Neuronal stem cell (in vitro differentiated cells): Measurements from ENCODE around the gene SPATA1.
"Not testable (repeated sequence)": the region's sequence is repeated elsewhere in the genome, so short reads cannot be mapped to it uniquely, and the experiment has no call there.

Experiments used
- DNase-seq: peaks from one replicate; pipeline ENCODE4 v3.0.0-alpha.2; 2013; ENCODE audit warnings: low spot score
- H2AFZ ChIP-seq: one replicate; pipeline ENCODE4 v1.6.1; 2013; ENCODE audit warnings: mild to moderate bottlenecking, low read length, inconsistent platforms
- H2AK5ac ChIP-seq: 2 replicates; pipeline ENCODE4 v1.6.1; 2013; ENCODE audit warnings: low read depth, mild to moderate bottlenecking, inconsistent platforms, low read length, moderate library complexity, mixed read lengths
- H2BK120ac ChIP-seq: 2 replicates; pipeline ENCODE4 v1.6.1; 2013; ENCODE audit warnings: low read depth, mild to moderate bottlenecking, inconsistent platforms, low read length, moderate library complexity, mixed read lengths
- H2BK12ac ChIP-seq: one replicate; pipeline ENCODE4 v1.6.1; 2013; ENCODE audit warnings: low read length, inconsistent platforms
- H2BK15ac ChIP-seq: 2 replicates; pipeline ENCODE4 v1.6.1; 2013; ENCODE audit warnings: mild to moderate bottlenecking, low read length, inconsistent platforms, mixed read lengths
- H2BK5ac ChIP-seq: one replicate; pipeline ENCODE4 v1.6.1; 2013; ENCODE audit warnings: inconsistent platforms, mild to moderate bottlenecking, low read length, moderate library complexity
- H3K14ac ChIP-seq: one replicate; pipeline ENCODE4 v1.6.1; 2013; ENCODE audit warnings: low read length, inconsistent platforms
- H3K18ac ChIP-seq: 2 replicates; pipeline ENCODE4 v1.6.1; 2013; ENCODE audit warnings: low read length, inconsistent platforms
- H3K23ac ChIP-seq: 2 replicates; pipeline ENCODE4 v1.6.1; 2013; ENCODE audit warnings: low read depth, mild to moderate bottlenecking, mixed read lengths, low read length, inconsistent platforms; ENCODE audit not compliant: poor library complexity
- H3K27ac ChIP-seq: replicated peaks from 3 replicates; pipeline ENCODE4 v1.5.1; 2013; ENCODE audit warnings: low read length, inconsistent platforms
- H3K27me3 ChIP-seq, 3 experiments: 2 replicates each; pipeline ENCODE4 v1.6.1; 2013; ENCODE audit warnings: low read length in 3 of 3, mild to moderate bottlenecking in 2 of 3, inconsistent platforms in 1 of 3, low read depth in 1 of 3, mixed read lengths in 1 of 3, moderate library complexity in 1 of 3; ENCODE audit not compliant: control insufficient read depth in 3 of 3, insufficient read depth in 3 of 3
- H3K36me3 ChIP-seq, 2 donors: replicated peaks in 1 of 2; 2 replicates each; pipeline ENCODE4 v1.6.1; 2013; ENCODE audit warnings: low read length in 2 of 2; ENCODE audit not compliant: control insufficient read depth in 2 of 2, insufficient read depth in 2 of 2
- H3K4ac ChIP-seq: 2 replicates; pipeline ENCODE4 v1.6.1; 2013; ENCODE audit warnings: inconsistent platforms, mild to moderate bottlenecking, low read length, moderate library complexity
- H3K4me1 ChIP-seq, 2 donors: 1 replicate in 1 of 2; 2 replicates in 1 of 2; pipeline ENCODE4 v1.6.1; 2013; ENCODE audit warnings: low read length in 2 of 2, low read depth in 1 of 2; ENCODE audit not compliant: control insufficient read depth in 2 of 2, insufficient read depth in 1 of 2
- H3K4me2 ChIP-seq: one replicate; pipeline ENCODE4 v1.6.1; 2013; ENCODE audit warnings: mild to moderate bottlenecking, low read length, inconsistent platforms; ENCODE audit not compliant: insufficient read depth, poor library complexity, severe bottlenecking
- H3K4me3 ChIP-seq, 2 donors: 2 replicates each; pipeline ENCODE4 v1.5.1; 2013; ENCODE audit warnings: low read length in 2 of 2, mild to moderate bottlenecking in 2 of 2, inconsistent platforms in 1 of 2, moderate library complexity in 1 of 2
- H3K79me1 ChIP-seq: one replicate; pipeline ENCODE4 v1.6.1; 2013; ENCODE audit warnings: low read depth, mild to moderate bottlenecking, inconsistent platforms, low read length, moderate library complexity
- H3K9ac ChIP-seq: one replicate; pipeline ENCODE4 v1.6.1; 2013; ENCODE audit warnings: mild to moderate bottlenecking, low read depth, low read length, inconsistent platforms; ENCODE audit not compliant: poor library complexity
- H3K9me3 ChIP-seq, 2 donors: replicated peaks in 1 of 2; 2 replicates each; pipeline versions ENCODE3 to v1.6.1; 2013; ENCODE audit warnings: low read length in 2 of 2, mild to moderate bottlenecking in 2 of 2, inconsistent platforms in 1 of 2, low read depth in 1 of 2, mixed read lengths in 1 of 2, moderate library complexity in 1 of 2; ENCODE audit not compliant: control insufficient read depth in 2 of 2, insufficient read depth in 1 of 2
- H4K8ac ChIP-seq: one replicate; pipeline ENCODE4 v1.6.1; 2013; ENCODE audit warnings: low read depth, mild to moderate bottlenecking, inconsistent platforms, low read length, moderate library complexity
- H4K91ac ChIP-seq: one replicate; pipeline ENCODE4 v1.6.1; 2013; ENCODE audit warnings: low read length, low read depth, mild to moderate bottlenecking, inconsistent platforms; ENCODE audit not compliant: poor library complexity
- WGBS, 2 donors: extraction: QIAGEN DNeasy Blood & Tissue Kit; methylation state at CpG; one replicate each; pipeline ENCODE4 v1.1.7; 2013; ENCODE audit warnings: missing lambda C conversion rate in 2 of 2, mixed read lengths in 1 of 2; ENCODE audit not compliant: insufficient read length in 2 of 2, insufficient replicate concordance in 1 of 2; ENCODE audit errors: extremely low coverage in 2 of 2; 5-methylcytosine and 5-hydroxymethylcytosine counted together

The SPATA1 gene

DNA sequence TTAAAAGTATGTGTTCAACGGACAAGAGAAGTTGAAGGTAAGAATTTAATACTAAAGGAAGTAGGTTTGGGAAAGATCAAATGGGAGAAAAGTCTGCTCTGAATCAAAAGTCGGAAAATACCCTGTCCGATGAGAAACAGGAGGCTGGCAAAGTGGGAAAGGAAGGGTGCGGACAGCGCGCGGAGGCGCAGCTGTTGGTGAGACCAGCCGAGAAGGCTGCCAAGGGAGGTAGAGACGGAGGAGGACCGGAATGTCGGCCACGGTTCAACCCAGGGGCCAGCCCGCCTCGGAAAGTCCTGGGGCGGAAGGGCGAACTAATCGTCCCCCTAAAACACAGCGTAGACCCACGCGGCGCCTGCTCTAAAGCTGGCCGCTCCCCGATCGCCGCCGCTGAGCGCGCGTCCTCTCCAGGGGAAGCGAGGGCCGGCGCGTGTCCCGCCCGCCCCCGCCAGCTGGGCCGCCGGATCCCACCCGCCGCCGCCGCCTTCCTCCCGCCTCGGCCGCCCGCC, 639 bp upstream of the SPATA1 start:
- Histone ChIP-seq H3K14ac (peak overlapping the region; percentile 82), H3K4me3 (peak overlapping the region; percentile 90 to 92), H3K23ac (peak overlapping the region; percentile 46), H3K4ac (no peak overlapping the region), H2BK12ac (no peak overlapping the region), H4K8ac (no peak overlapping the region), H2BK120ac (no peak overlapping the region), H4K91ac (no peak overlapping the region), H3K79me1 (no peaks in the 10 kb centered on the region), H3K18ac (peak overlapping the region; percentile 99), H3K9me3 (peaks cover 0 to 10% of the 10 kb centered on the region in 2 donors), H3K36me3 (peaks cover 0 to 23% of the 10 kb centered on the region in 2 donors), H2BK15ac (no peak overlapping the region), H2BK5ac (peak overlapping the region; percentile 84), H3K27ac (peak overlapping the region; percentile 99), H3K4me1 (peaks cover 0 to 9% of the 10 kb centered on the region in 2 donors), H3K9ac (peak overlapping the region; percentile 97), H2AK5ac (peak overlapping the region; percentile 26), H2AFZ (peak overlapping the region; percentile 98), H3K27me3 (no peaks in the 10 kb centered on the region), H3K4me2 (peak overlapping the region; percentile 75)
- no peak for DNase-seq
- WGBS, 2 donors = no CpG with 5 or more reads among the region's 47 CpGs

DNA sequence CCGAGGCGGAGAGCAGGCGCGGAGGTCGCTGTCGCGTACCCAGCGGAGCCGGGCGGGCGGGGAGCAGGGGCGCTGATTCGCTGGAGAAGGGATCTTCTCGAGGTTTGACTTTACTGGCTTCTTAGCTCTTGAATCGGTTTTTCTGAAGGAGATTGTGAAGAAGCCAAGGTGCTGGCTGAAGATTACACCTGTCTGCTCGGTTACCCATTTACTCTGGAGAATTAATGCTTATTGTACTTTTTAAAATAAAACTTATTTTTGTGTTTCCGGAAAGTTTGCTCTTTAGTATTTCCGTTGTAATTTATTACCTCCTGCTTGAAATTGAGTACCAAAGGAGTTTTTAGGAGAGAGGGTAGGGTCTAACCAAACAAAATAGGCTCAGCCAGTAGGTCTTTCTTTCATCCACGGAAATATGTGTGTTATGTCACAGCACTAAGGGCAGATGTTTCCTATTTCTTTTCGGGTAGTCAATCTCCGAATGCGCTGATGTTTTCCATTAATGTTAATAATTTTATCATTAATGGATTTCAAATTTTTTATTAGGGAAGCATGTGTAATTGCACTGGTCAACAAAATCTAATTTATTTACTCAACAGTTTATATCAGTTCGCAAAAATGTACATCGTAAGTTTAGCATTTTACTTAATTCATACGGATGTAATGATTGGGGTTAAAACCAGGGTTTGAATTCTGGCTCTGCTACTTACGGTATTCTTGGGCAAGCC, 705 bp downstream of the SPATA1 start:
- H3K14ac ChIP-seq = no peak overlapping the region
- no peak overlapping the region for H2AK5ac ChIP-seq
- no CpG with 5 or more reads among the region's 26 CpGs for WGBS, 2 donors

DNA sequence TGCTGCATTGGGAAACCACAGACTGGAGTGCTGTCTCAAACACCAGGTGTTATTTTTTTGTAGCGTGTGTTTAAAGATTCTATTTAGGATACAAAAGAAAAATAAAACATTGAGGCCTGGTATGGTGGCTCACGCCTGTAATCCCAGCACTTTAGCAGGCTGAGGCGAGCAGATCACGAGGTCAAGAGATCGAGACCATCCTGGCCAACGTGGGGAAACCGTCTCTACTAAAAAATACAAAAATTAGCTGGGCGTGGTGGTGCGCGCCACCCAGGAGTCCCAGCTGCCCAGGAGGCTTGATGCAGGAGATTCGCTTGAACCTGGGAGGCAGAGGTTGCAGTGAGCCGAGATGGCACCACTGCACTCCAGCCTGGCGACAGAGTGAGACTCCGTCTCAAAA, 1.7 kb downstream of the SPATA1 start:
- not testable (repeated sequence) for H2BK5ac ChIP-seq, H4K8ac ChIP-seq, H3K14ac ChIP-seq, H3K9ac ChIP-seq, H4K91ac ChIP-seq, DNase-seq, H2BK12ac ChIP-seq, H3K9me3 ChIP-seq, H3K36me3 ChIP-seq, H2AFZ ChIP-seq, H2BK15ac ChIP-seq, H3K23ac ChIP-seq, H3K27me3 ChIP-seq, H3K18ac ChIP-seq, H3K4me2 ChIP-seq, H3K4me3 ChIP-seq, H3K4me1 ChIP-seq, H3K4ac ChIP-seq, H2AK5ac ChIP-seq, H3K79me1 ChIP-seq, H3K27ac ChIP-seq, H2BK120ac ChIP-seq
- no CpG with 5 or more reads among the region's 14 CpGs for WGBS, 2 donors

More for the DNA sequence above, 705 bp downstream of the SPATA1 start:
- peak overlapping the region; percentile 64 for H2BK15ac ChIP-seq
- H4K8ac ChIP-seq = no peak overlapping the region
- H3K4me2 ChIP-seq = peak overlapping the region; percentile 69
- H3K27ac ChIP-seq = peak overlapping the region; percentile 99
- peaks cover 0 to 10% of the 10 kb centered on the region in 2 donors for H3K36me3 ChIP-seq
- H3K18ac ChIP-seq = peak overlapping the region; percentile 95
- peak overlapping the region; percentile 82 for H2BK5ac ChIP-seq
- peaks cover 0 to 9% of the 10 kb centered on the region in 2 donors for H3K4me1 ChIP-seq
- H3K79me1 ChIP-seq = no peaks in the 10 kb centered on the region
- peak overlapping the region; percentile 44 for H3K9ac ChIP-seq
- no peak overlapping the region for H3K4ac ChIP-seq
- peak overlapping the region; percentile 46 for H3K23ac ChIP-seq
- H4K91ac ChIP-seq = no peak overlapping the region
- peaks cover 0 to 10% of the 10 kb centered on the region in 2 donors for H3K9me3 ChIP-seq
- H2AFZ ChIP-seq = peak overlapping the region; percentile 98
- H3K27me3 ChIP-seq = no peaks in the 10 kb centered on the region
- no peak for DNase-seq
- H2BK120ac ChIP-seq = no peak overlapping the region
- H2BK12ac ChIP-seq = no peak overlapping the region
- H3K4me3 ChIP-seq = peak overlapping the region; percentile 85 to 92

DNA sequence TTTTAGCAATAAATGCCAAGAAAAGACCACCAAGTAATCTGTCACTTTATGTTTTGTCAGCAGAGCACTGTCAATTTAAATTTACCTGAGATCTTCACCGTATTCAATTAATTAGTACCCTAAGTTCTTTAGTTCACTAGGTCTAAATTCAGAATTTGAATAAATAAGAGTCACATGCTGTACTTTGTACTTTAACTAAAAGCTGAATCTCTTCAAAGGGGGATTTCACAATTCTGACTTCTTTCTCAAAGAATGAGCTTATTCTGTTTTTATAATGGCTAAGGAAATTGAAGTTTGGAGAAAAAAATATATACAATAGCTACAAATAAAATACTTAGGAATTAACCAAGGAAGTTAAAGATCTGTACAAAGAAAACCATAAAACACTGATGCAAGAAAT, 2.3 kb downstream of the SPATA1 start:
- Histone ChIP-seq H3K27me3 (no peaks in the 10 kb centered on the region), H3K14ac (no peak overlapping the region), H3K27ac (no peak overlapping the region), H2AK5ac (no peak overlapping the region), H3K4ac (no peak overlapping the region), H4K91ac (no peak overlapping the region), H2BK120ac (no peak overlapping the region), H3K23ac (no peak overlapping the region), H3K36me3 (peaks cover 0 to 2% of the 10 kb centered on the region in 2 donors), H2BK12ac (no peak overlapping the region), H3K9ac (no peak overlapping the region), H3K4me1 (peaks cover 0 to 7% of the 10 kb centered on the region in 2 donors), H3K18ac (no peak overlapping the region), H3K4me2 (no peak overlapping the region), H2BK15ac (no peak overlapping the region), H4K8ac (no peak overlapping the region), H3K79me1 (no peaks in the 10 kb centered on the region), H2BK5ac (no peak overlapping the region), H3K4me3 (no peak overlapping the region), H2AFZ (no peak overlapping the region), H3K9me3 (peaks cover 0 to 10% of the 10 kb centered on the region in 2 donors)
- no CpG with 5 or more reads among the region's 1 CpG for WGBS, 2 donors
- DNase-seq = no peak
